Panc1 (cell line): ENCODE data around the gene R3HDM4.

Experiments used
- CTCF ChIP-seq: fragments of 450-650 bp; IDR thresholded peaks from 2 replicates; pipeline ENCODE4 v1.5.1; 2017; ENCODE audit warnings: mild to moderate bottlenecking
- REST ChIP-seq, 2 experiments: IDR thresholded peaks; 2 replicates each; pipeline ENCODE4 v1.6.1; 2011 to 2012; ENCODE audit warnings: low read depth in 2 of 2, control low read depth in 1 of 2, low read length in 1 of 2, mild to moderate bottlenecking in 1 of 2, moderate library complexity in 1 of 2; ENCODE audit not compliant: insufficient read depth in 1 of 2
- TCF7L2 ChIP-seq: IDR thresholded peaks from 2 replicates; pipeline ENCODE4 v1.6.1; 2011; ENCODE audit warnings: mild to moderate bottlenecking, low read depth, low read length, inconsistent platforms

DNA sequence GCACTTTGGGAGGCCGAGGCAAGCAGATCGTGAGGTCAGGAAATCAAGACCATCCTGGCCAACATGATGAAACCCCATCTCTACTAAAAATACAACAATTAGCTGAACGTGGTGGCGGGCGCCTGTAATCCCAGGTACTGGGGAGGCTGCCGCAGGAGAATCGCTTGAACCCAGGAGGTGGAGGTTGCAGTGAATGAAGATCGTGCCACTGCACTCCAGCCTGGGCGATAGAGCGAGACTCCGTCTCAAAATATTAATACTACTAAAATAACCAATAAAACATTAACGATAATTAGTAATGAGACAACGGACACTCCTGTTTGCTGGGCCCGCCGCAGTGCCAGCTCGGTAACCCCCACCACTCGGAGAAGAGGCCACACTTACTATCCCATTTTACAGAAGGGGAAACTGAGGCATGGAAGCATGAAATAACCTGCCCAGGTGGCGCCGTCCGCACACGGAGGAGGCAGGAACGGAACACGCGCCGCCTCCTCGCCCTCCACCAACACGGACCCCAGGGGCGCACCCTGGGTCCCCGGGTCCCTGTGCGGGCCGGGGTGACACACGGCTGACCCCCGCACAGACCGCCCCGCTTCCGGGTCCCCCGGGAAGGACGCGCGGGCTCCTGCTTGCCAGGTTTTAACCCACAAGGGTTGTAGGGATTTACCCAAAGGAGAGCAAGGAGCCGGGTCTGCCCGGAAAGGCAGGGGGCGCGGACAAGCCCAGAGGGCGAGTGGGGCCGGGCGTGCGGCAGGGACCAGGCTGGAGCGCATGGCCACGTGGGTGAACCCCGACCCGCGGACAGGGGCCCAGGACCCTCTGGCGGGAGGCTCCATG, 1.6 kb downstream of the R3HDM4 start:
- no peak for TF ChIP-seq CTCF
- TF ChIP-seq REST (IDR thresholded peaks at IDR 0.05; ENCODE audit: insufficient read depth in 1 of 2, low read depth in 2 of 2, low read length in 1 of 2), result no peak
- no peak for TF ChIP-seq TCF7L2
